Activated naive CD8-positive, alpha-beta T cell treated with anti-CD3 and anti-CD28 coated beads, Interleukin-2, amount 50 U/mL, for 24 hours (primary cell): Measurements from ENCODE around the gene MAP1B.
"Not testable (repeated sequence)": the region's sequence is repeated elsewhere in the genome, so short reads cannot be mapped to it uniquely, and the experiment has no call there.

ENCODE experiments used
- ATAC-seq: fragments of 150-1000 bp; cut with Tn5 transposase; one replicate; pipeline ENCODE4 v1.10.0; 2021
- DNase-seq: peaks from one replicate; pipeline ENCODE4 v3.0.0; 2021
- H3K27ac Mint-ChIP-seq: one replicate; pipeline ENCODE4 v1.8.0; 2021; ENCODE audit warnings: mild to moderate bottlenecking, mixed read lengths
- H3K27me3 Mint-ChIP-seq: one replicate; pipeline ENCODE4 v1.8.0; 2021; ENCODE audit warnings: mixed read lengths
- H3K36me3 Mint-ChIP-seq: one replicate; pipeline ENCODE4 v1.8.0; 2021; ENCODE audit warnings: low read depth, mixed read lengths
- H3K4me1 Mint-ChIP-seq: one replicate; pipeline ENCODE4 v1.8.0; 2021; ENCODE audit warnings: mixed read lengths
- H3K4me3 Mint-ChIP-seq: one replicate; pipeline ENCODE4 v1.8.0; 2021; ENCODE audit warnings: mild to moderate bottlenecking, moderate library complexity, mixed read lengths
- H3K9me3 Mint-ChIP-seq: one replicate; pipeline ENCODE4 v1.8.0; 2021; ENCODE audit warnings: mixed read lengths

Gene MAP1B

GRCh38 chr5:72082048-72082447, 25.2 kb upstream of the MAP1B start:
- Mint-ChIP-seq H3K4me1 (no peaks in the 10 kb centered on the region), H3K27ac (no peak overlapping the region), H3K9me3 (no peaks in the 10 kb centered on the region), H3K4me3 (no peak overlapping the region), H3K36me3 (no peaks in the 10 kb centered on the region), H3K27me3 (peaks cover 36% of the 10 kb centered on the region)
- DNase-seq: no peak
- no peak for ATAC-seq

DNA sequence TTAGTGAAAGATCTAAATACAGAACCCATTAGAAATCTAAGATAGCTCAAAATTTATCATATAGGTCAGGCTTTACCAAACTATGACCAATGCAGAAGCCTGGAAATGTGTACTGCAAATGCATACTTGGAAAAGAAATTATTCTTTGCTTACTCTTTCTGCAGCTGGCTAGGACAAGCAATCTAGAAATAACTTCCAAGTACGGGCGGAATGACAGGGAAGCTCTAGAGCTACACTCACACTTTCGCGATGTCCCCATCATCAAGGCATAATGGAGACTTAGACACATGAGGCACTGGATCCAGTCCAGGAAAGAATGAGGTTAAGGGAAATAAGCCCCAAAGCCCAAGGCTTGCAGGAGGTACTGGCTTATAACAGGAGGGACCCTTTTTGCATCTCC, 22.4 kb upstream of the MAP1B start:
- Mint-ChIP-seq H3K36me3 (no peaks in the 10 kb centered on the region), H3K27me3 (peaks cover 29% of the 10 kb centered on the region), H3K27ac (no peak overlapping the region), H3K4me1 (no peaks in the 10 kb centered on the region), H3K4me3 (no peak overlapping the region), H3K9me3 (no peaks in the 10 kb centered on the region)
- ATAC-seq (no peak), DNase-seq (no peak)

- peaks cover 28% of the 10 kb centered on the region for H3K27me3 Mint-ChIP-seq
- H3K27ac Mint-ChIP-seq: no peak overlapping the region
- H3K36me3 Mint-ChIP-seq: no peaks in the 10 kb centered on the region
- H3K4me3 Mint-ChIP-seq: no peak overlapping the region
- DNase-seq: no peak
- ATAC-seq: no peak
- no peaks in the 10 kb centered on the region for H3K9me3 Mint-ChIP-seq
- H3K4me1 Mint-ChIP-seq: no peaks in the 10 kb centered on the region
Observed at GRCh38 chr5:72085319-72085718, 22.0 kb upstream of the MAP1B start.

GRCh38 chr5:72089713-72090112, 17.6 kb upstream of the MAP1B start:
- not testable (repeated sequence) for DNase-seq, H3K9me3 Mint-ChIP-seq, H3K27ac Mint-ChIP-seq, H3K36me3 Mint-ChIP-seq, ATAC-seq, H3K4me3 Mint-ChIP-seq
- peaks cover 12% of the 10 kb centered on the region for H3K4me1 Mint-ChIP-seq
- H3K27me3 Mint-ChIP-seq: peaks cover 12% of the 10 kb centered on the region

DNA sequence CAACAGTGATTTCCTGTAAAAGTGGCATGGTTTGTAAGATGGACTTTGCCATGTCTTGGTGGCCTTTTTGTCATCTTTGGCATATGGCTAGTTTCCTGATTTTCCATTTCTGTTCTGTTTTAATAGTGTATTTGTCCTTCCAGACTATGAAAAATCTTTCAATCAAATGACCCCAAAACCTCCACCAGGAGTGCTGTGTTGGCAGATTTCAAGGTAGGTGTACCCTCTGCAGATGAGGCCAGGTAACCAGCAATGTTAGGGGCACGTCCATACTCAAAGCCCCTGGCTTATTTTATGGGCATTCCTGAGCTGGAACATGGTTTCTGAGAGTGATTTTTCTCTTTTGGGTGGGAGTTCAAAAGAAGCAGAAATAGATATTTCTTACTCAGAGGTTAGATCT, 15.2 kb upstream of the MAP1B start:
- Mint-ChIP-seq H3K4me3 (no peak overlapping the region), H3K27ac (no peak overlapping the region), H3K4me1 (peaks cover 12% of the 10 kb centered on the region), H3K36me3 (no peaks in the 10 kb centered on the region), H3K9me3 (no peaks in the 10 kb centered on the region), H3K27me3 (peaks cover 22% of the 10 kb centered on the region)
- no peak for ATAC-seq
- no peak for DNase-seq

DNA sequence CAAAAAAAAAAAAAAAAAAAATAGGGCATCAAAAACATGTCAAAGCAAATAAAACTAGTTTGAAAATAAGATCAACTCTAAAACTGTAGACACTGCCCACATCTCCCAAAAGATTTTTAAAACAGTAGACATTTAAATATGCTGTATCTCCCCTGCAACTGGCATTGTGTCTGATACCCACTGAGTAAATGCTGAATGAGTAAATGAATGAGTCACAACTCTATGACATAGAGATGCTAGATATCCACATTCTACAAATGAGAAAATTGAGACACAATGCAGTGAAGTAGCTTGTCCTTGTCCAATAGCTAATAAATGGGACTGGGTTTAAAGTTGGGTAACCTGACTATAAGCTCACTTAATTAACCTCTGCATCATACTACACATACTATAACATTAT, 14.1 kb upstream of the MAP1B start:
- Mint-ChIP-seq H3K27ac (no peak overlapping the region), H3K4me3 (no peak overlapping the region), H3K9me3 (no peaks in the 10 kb centered on the region), H3K36me3 (no peaks in the 10 kb centered on the region), H3K4me1 (peaks cover 12% of the 10 kb centered on the region), H3K27me3 (peaks cover 26% of the 10 kb centered on the region)
- ATAC-seq (no peak), DNase-seq (no peak)

DNA sequence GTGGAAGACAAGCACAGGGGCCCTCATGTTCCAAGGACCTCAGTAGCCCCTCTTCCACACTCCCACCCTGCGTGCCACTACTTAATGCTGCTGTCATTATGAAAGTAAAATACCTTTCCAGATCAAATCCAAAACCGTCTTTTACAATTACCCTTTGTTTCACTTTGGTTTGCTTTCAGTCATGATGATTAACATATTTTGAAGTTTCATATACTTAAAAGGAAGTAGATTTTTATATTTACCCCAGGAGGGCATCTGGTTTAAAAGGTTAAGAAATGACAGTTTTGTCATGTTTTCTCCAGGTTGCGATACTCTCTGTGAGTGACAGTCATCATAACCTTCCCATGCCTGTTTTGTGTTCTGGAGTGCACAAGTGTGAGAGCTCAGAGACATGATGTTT, 13.5 kb upstream of the MAP1B start:
- DNase-seq (no peak), ATAC-seq (peak; percentile 61)
- Mint-ChIP-seq H3K4me3 (no peak overlapping the region), H3K36me3 (no peaks in the 10 kb centered on the region), H3K4me1 (peaks cover 12% of the 10 kb centered on the region), H3K27ac (no peak overlapping the region), H3K27me3 (peaks cover 31% of the 10 kb centered on the region), H3K9me3 (no peaks in the 10 kb centered on the region)

- no peaks in the 10 kb centered on the region for H3K9me3 Mint-ChIP-seq
- no peaks in the 10 kb centered on the region for H3K36me3 Mint-ChIP-seq
- no peak overlapping the region for H3K4me3 Mint-ChIP-seq
- DNase-seq: no peak
- H3K27ac Mint-ChIP-seq: no peak overlapping the region
- peaks cover 43% of the 10 kb centered on the region for H3K27me3 Mint-ChIP-seq
- peaks cover 12% of the 10 kb centered on the region for H3K4me1 Mint-ChIP-seq
- no peak for ATAC-seq
Observed at GRCh38 chr5:72096602-72097188, 10.6 kb upstream of the MAP1B start.

DNA sequence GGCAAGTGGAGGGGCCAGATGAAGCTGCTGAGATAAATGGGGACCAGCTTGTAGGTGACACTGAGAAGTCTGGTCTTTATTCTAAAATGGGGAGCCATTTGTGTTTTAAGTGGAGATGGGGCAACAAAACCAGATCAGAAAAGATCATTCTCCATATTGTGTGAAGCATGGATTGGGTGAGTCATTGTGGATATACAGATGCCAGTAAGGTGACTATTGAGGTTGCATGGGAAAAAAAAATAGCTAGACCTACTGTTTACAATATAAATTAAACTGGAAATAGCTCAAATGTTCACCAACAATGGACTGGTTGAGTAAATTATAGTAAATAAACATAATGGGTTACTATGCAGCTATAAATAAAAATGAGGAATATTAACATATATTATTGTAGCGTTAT, 5.4 kb upstream of the MAP1B start:
- peaks cover 3% of the 10 kb centered on the region for H3K4me1 Mint-ChIP-seq
- H3K36me3 Mint-ChIP-seq: no peaks in the 10 kb centered on the region
- no peaks in the 10 kb centered on the region for H3K9me3 Mint-ChIP-seq
- H3K27ac Mint-ChIP-seq: no peak overlapping the region
- no peak overlapping the region for H3K4me3 Mint-ChIP-seq
- no peak for ATAC-seq
- no peak for DNase-seq
- H3K27me3 Mint-ChIP-seq: peaks cover 50% of the 10 kb centered on the region

DNA sequence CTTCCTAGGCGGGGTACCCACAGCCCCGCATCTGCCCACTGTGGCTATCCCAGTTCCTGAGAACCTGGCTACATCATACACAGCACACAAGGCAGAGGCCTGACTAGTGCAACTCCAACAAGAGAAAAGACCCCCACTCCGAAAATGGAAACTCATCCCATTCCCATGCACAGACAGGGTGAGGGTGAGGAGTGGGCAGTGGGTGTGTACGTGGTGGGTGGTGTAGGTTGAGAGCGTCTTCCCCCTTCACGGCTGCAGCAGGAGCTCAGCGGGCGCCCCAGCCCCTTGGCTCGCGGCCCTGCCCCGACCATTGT, 501 bp upstream of the MAP1B start:
- Mint-ChIP-seq H3K4me1 (peaks cover 9% of the 10 kb centered on the region), H3K9me3 (no peaks in the 10 kb centered on the region), H3K36me3 (no peaks in the 10 kb centered on the region), H3K4me3 (peak overlapping the region; percentile 38), H3K27ac (no peak overlapping the region), H3K27me3 (peaks cover 65% of the 10 kb centered on the region)
- DNase-seq (no peak), ATAC-seq (no peak)

GRCh38 chr5:72107901-72108201, 576 bp downstream of the MAP1B start:
- no peaks in the 10 kb centered on the region for H3K9me3 Mint-ChIP-seq
- H3K4me1 Mint-ChIP-seq: peaks cover 9% of the 10 kb centered on the region
- ATAC-seq: peak; percentile 34
- DNase-seq: peak; percentile 12
- H3K36me3 Mint-ChIP-seq: no peaks in the 10 kb centered on the region
- H3K27me3 Mint-ChIP-seq: peaks cover 69% of the 10 kb centered on the region
- peak overlapping the region; percentile 31 for H3K4me3 Mint-ChIP-seq
- no peak overlapping the region for H3K27ac Mint-ChIP-seq

DNA sequence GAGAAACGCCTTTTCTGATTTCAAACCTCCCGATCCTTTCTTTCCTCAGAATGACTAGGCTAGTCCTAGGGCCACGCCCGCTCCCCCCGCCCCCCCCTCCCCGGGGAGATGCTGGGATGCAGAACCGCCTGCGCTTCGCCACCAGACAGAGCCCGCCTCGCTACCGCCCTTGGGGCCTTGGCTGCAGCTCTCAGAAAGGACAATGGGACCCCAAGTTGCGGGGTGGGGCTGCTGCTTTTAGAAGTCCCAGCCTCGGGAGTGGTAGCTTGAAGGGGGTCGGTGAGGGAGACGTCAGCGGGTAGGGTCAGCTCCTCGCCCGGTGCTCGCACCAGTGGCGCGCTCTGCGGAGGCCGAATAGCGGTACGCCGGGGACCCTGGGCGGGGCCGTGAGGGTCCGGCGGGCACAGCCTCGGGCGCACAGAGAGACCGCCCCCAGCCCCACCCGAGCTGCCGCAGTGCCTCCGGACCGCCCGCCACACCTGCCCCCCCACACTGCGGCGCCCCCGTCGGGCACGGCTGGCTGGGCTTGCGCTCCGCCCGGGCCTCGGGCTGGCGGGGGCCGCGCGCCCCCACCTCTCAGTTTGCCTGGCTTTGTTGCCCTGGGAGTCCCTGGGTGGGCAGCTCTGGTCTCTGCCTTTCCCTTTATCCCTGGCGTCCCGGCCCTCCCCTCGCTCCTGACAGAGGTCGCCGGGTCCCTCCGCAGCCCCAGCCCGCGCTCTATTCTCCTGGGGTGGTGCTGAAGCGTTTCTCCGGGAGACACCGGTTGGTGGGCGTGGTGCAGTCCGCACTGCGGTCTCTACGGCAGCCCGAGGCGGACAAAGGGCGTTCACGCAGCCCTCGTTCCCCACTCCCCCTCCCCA, 1.2 kb downstream of the MAP1B start:
- Mint-ChIP-seq H3K4me3 (peak overlapping the region; percentile 57), H3K9me3 (no peaks in the 10 kb centered on the region), H3K27ac (no peak overlapping the region), H3K27me3 (peaks cover 66% of the 10 kb centered on the region), H3K4me1 (peaks cover 9% of the 10 kb centered on the region), H3K36me3 (no peaks in the 10 kb centered on the region)
- peak; percentile 41 for ATAC-seq
- DNase-seq: peak; percentile 12

DNA sequence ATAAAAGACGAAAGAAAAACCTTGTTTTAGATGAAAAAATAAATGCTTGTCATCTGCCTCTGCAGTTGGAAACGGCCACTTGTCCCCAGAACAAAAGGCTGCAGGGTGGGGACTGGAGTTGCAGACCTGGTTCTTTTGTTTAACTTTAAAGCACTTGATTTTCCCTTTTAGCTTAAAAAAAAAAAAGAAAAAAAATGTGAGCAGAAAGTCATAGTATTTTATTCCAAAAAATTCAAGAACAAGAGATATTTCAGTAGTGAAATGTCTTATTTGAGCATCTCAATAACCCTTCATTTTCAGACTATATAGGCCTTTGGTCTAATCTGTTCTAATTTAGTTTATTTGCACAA, 1.8 kb downstream of the MAP1B start:
- peak overlapping the region; percentile 57 for H3K4me3 Mint-ChIP-seq
- H3K27ac Mint-ChIP-seq: no peak overlapping the region
- H3K4me1 Mint-ChIP-seq: peaks cover 9% of the 10 kb centered on the region
- DNase-seq (no peak), ATAC-seq (no peak)
- H3K9me3 Mint-ChIP-seq: no peaks in the 10 kb centered on the region
- H3K36me3 Mint-ChIP-seq: no peaks in the 10 kb centered on the region
- H3K27me3 Mint-ChIP-seq: peaks cover 68% of the 10 kb centered on the region

- no peak for DNase-seq
- ATAC-seq: no peak
- no peaks in the 10 kb centered on the region for H3K9me3 Mint-ChIP-seq
- no peak overlapping the region for H3K27ac Mint-ChIP-seq
- H3K36me3 Mint-ChIP-seq: no peaks in the 10 kb centered on the region
- H3K4me3 Mint-ChIP-seq: no peak overlapping the region
- H3K4me1 Mint-ChIP-seq: peaks cover 9% of the 10 kb centered on the region
- peaks cover 64% of the 10 kb centered on the region for H3K27me3 Mint-ChIP-seq
Observed at GRCh38 chr5:72109625-72110024, 2.4 kb downstream of the MAP1B start.

- DNase-seq (no peak), ATAC-seq (no peak)
- Mint-ChIP-seq H3K27ac (no peak overlapping the region), H3K9me3 (no peaks in the 10 kb centered on the region), H3K4me3 (no peak overlapping the region), H3K4me1 (peaks cover 9% of the 10 kb centered on the region), H3K36me3 (no peaks in the 10 kb centered on the region), H3K27me3 (peaks cover 63% of the 10 kb centered on the region)
Observed at GRCh38 chr5:72110394-72111013, 3.2 kb downstream of the MAP1B start.
